Tibial nerve (tissue), 4 donors: ENCODE results near the gene CEACAM1. TPM values are rescaled to one million over a fixed set of nuclear protein-coding genes. Genes with fewer than 3 reads are reported as not detected.
"Not testable (repeated sequence)": the region's sequence is repeated elsewhere in the genome, so short reads cannot be mapped to it uniquely, and the experiment has no call there.

Source experiments
- DNase-seq, 2 donors: peaks; one replicate each; pipeline ENCODE4 v3.0.0-alpha.2; 2019; ENCODE audit warnings: low spot score in 2 of 2
- H3K27ac ChIP-seq, 4 donors: fragments of 200-600 bp; sonication (generic) in 3 of 4; one replicate each; pipeline ENCODE4 v1.5.1; 2017 to 2019; ENCODE audit warnings: mild to moderate bottlenecking in 1 of 4
- H3K27me3 ChIP-seq, 2 donors: fragments of 200-600 bp; sonication (generic) in 1 of 2; one replicate each; pipeline versions ENCODE4 v1.5.1 to v1.6.0; 2017 to 2019
- H3K36me3 ChIP-seq, 3 donors: fragments of 200-600 bp; sonication (generic); one replicate each; pipeline ENCODE4 v1.5.1; 2018 to 2019
- H3K4me1 ChIP-seq, 4 donors: fragments of 200-600 bp; sonication (generic) in 3 of 4; one replicate each; pipeline ENCODE4 v1.5.1; 2017 to 2019
- H3K4me3 ChIP-seq, 4 donors: fragments of 200-600 bp; sonication (generic) in 3 of 4; one replicate each; pipeline ENCODE4 v1.5.1; 2017 to 2019; ENCODE audit warnings: mild to moderate bottlenecking in 1 of 4, moderate library complexity in 1 of 4
- H3K9me3 ChIP-seq, 4 donors: fragments of 200-600 bp; sonication (generic) in 3 of 4; one replicate each; pipeline ENCODE4 v1.5.1; 2017 to 2019
- EP300 ChIP-seq, 2 donors: sonication (generic); formaldehyde crosslinking; IDR thresholded peaks; one replicate each; pipeline ENCODE4 v1.6.1; 2017; ENCODE audit warnings: antibody characterized with exemption in 2 of 2, mild to moderate bottlenecking in 1 of 2
- POLR2A ChIP-seq, 2 donors: fragments of 450-650 bp; IDR thresholded peaks; one replicate each; pipeline ENCODE4 v1.6.1; 2017; ENCODE audit warnings: antibody characterized with exemption in 2 of 2, mild to moderate bottlenecking in 2 of 2, moderate library complexity in 2 of 2
- WGBS, 2 donors: methylation state at CpG; one replicate each; pipeline ENCODE4 v1.1.5; 2018; 5-methylcytosine and 5-hydroxymethylcytosine counted together
- total RNA-seq, 4 donors: library from RNA; depleted of rRNA; stranded (reverse); fragments of >200 nt; gene quantifications; one replicate each; pipeline ENCODE4 v1.1.0, GENCODE V29; 2016
- TF ChIP-seq, protein P1 (sequence below), 5 experiments: fragments of 200-600 bp in 3 of 5; fragments of 450-650 bp in 2 of 5; sonication (generic) in 3 of 5; IDR thresholded peaks; one replicate each; pipeline ENCODE4 v1.5.1; 2016 to 2019; ENCODE audit warnings: antibody characterized with exemption in 5 of 5, mild to moderate bottlenecking in 3 of 5, moderate library complexity in 2 of 5

Gene CEACAM1
- total RNA-seq, 4 donors from 2014 or later = 0.66 TPM; not detected in 3

GRCh38 chr19:42531313-42531712, 3.0 kb upstream of the CEACAM1 start:
- H3K27me3 ChIP-seq = no peaks in the 10 kb centered on the region
- no peaks in the 10 kb centered on the region for H3K36me3 ChIP-seq
- no peak overlapping the region for H3K27ac ChIP-seq
- no peak overlapping the region for H3K4me3 ChIP-seq
- peaks cover 0 to 13% (median 6%) of the 10 kb centered on the region in 4 donors for H3K4me1 ChIP-seq
- WGBS, 2 donors = 91 to 95% methylated on average over 3 of the region's 3 CpGs
- no peak for DNase-seq
- no peak for TF ChIP-seq EP300 (IDR thresholded peaks at IDR 0.05)
- TF ChIP-seq, protein P1, sequence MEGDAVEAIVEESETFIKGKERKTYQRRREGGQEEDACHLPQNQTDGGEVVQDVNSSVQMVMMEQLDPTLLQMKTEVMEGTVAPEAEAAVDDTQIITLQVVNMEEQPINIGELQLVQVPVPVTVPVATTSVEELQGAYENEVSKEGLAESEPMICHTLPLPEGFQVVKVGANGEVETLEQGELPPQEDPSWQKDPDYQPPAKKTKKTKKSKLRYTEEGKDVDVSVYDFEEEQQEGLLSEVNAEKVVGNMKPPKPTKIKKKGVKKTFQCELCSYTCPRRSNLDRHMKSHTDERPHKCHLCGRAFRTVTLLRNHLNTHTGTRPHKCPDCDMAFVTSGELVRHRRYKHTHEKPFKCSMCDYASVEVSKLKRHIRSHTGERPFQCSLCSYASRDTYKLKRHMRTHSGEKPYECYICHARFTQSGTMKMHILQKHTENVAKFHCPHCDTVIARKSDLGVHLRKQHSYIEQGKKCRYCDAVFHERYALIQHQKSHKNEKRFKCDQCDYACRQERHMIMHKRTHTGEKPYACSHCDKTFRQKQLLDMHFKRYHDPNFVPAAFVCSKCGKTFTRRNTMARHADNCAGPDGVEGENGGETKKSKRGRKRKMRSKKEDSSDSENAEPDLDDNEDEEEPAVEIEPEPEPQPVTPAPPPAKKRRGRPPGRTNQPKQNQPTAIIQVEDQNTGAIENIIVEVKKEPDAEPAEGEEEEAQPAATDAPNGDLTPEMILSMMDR (IDR thresholded peaks at IDR 0.05) = no peak
- TF ChIP-seq POLR2A (IDR thresholded peaks at IDR 0.05) = no peak
- no peaks in the 10 kb centered on the region for H3K9me3 ChIP-seq

DNA sequence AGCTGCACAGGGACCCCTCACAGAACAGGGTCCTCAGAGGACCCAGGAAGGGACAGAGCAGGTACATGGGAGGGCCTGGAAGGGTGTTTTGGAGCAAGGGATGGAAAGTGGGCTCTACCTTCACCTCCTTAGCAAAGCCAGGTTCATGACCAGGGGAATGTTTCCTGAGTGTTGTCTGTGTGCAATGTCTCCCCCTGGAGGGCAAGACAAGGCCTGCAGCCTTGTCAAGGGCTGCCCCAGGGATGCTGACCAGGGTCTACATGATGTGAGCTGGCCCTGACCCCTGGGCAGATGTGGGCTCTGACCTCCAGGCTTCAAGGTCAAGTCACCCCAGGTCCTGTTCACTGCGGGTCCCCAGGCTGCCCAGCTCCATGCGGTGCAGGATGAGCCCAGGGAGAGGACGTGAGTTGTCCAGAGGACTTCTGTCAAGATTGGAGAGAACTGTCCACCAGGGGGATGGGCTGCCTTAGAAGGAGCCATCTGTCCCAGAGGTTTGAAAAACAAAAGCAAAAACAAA, 1.0 kb upstream of the CEACAM1 start:
- WGBS, 2 donors = 51 to 68% methylated on average over 3 of the region's 3 CpGs
- no peaks in the 10 kb centered on the region for H3K27me3 ChIP-seq
- peak overlapping the region in 1 of 4 donors; percentile 74 for H3K27ac ChIP-seq
- peaks cover 0 to 13% (median 6%) of the 10 kb centered on the region in 4 donors for H3K4me1 ChIP-seq
- H3K36me3 ChIP-seq = no peaks in the 10 kb centered on the region
- H3K9me3 ChIP-seq = no peaks in the 10 kb centered on the region
- H3K4me3 ChIP-seq = no peak overlapping the region
- peak; percentile 35 to 70 for DNase-seq
- no peak for TF ChIP-seq EP300 (IDR thresholded peaks at IDR 0.05)
- TF ChIP-seq, protein P1 (IDR thresholded peaks at IDR 0.05) = peak; percentile 83 to 94 (median 91)

DNA sequence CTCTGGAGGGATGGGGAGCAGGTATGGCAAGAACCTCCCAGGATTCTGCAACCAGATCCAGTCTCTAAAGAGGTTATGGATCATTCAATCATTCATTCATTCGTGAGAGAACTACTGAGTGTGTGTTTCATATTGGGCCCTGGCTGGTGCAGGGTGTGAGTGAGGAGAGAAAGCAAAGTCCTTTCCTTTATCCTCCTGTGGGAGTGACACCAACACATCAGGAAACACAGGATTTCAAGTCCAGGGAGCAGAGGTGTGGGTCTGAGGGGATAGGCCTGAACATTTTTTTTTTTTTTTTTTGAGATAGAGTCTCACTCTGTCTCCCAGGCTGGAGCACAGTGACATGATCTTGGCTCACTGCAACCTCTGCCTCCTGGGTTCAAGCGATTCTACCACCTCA, 3.3 kb downstream of the CEACAM1 start:
- Histone ChIP-seq H3K4me1 (peaks cover 0 to 13% (median 6%) of the 10 kb centered on the region in 4 donors), H3K27me3 (no peaks in the 10 kb centered on the region), H3K4me3 (no peak overlapping the region), H3K36me3 (no peaks in the 10 kb centered on the region), H3K9me3 (no peaks in the 10 kb centered on the region), H3K27ac (no peak overlapping the region)
- TF ChIP-seq EP300 (IDR thresholded peaks at IDR 0.05) = no peak
- TF ChIP-seq POLR2A (IDR thresholded peaks at IDR 0.05) = no peak
- TF ChIP-seq, protein P1 (IDR thresholded peaks at IDR 0.05) = no peak
- 91 to 98% methylated on average over 2 of the region's 2 CpGs for WGBS, 2 donors
- no peak for DNase-seq

DNA sequence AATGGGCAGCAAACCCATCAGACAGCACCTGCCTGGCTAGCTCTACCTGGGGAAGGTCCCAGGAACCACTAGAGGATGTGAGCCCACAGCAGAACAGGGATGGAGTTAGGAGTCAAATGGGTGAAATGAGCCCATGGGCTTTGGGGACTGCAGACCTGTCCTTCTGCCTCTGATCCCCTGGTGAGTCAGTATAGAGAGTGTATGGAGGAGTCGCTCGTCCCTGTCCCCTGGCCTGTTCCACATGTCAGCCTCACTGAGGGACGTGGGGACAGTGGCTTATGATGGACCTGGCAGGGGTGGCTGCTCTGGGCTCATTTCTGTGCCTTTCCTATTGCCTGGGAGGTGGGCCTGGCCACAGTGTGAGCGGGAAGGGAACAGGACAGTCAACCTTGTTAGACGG, 4.0 kb downstream of the CEACAM1 start:
- no peaks in the 10 kb centered on the region for H3K9me3 ChIP-seq
- DNase-seq = no peak
- no peak overlapping the region for H3K4me3 ChIP-seq
- H3K36me3 ChIP-seq = no peaks in the 10 kb centered on the region
- H3K27me3 ChIP-seq = no peaks in the 10 kb centered on the region
- TF ChIP-seq, protein P1 (IDR thresholded peaks at IDR 0.05) = no peak
- H3K27ac ChIP-seq = no peak overlapping the region
- H3K4me1 ChIP-seq = peaks cover 0 to 13% (median 6%) of the 10 kb centered on the region in 4 donors
- 90 to 94% methylated on average over 5 of the region's 5 CpGs for WGBS, 2 donors

GRCh38 chr19:42522262-42522661, 6.0 kb downstream of the CEACAM1 start:
- 82 to 84% methylated on average over 12 of the region's 12 CpGs for WGBS, 2 donors
- DNase-seq = not testable (repeated sequence)

More at GRCh38 chr19:42522262-42522661, 6.0 kb downstream of the CEACAM1 start:
- H3K4me1 ChIP-seq, H3K27ac ChIP-seq, H3K27me3 ChIP-seq, H3K36me3 ChIP-seq, H3K9me3 ChIP-seq, H3K4me3 ChIP-seq: not testable (repeated sequence)
